T-helper 1 cell (primary cell): ENCODE data around the gene NCAN.
A peak's percentile ranks its signal among the peaks of the same experiment; 100 is the strongest.
"Not testable (repeated sequence)": the region's sequence is repeated elsewhere in the genome, so short reads cannot be mapped to it uniquely, and the experiment has no call there.

ENCODE experiments used
- DNase-seq, 5 donors: peaks; one replicate each; pipeline ENCODE4 v3.0.0-alpha.2; 2012 to 2020
- total RNA-seq, 4 donors: gene quantifications; one replicate each; lab custom pipeline; 2026; lab: John Stamatoyannopoulos, UW

NCAN gene
- total RNA-seq, result 0 to 0.30 (median 0) reads per million in 4 donors

DNA sequence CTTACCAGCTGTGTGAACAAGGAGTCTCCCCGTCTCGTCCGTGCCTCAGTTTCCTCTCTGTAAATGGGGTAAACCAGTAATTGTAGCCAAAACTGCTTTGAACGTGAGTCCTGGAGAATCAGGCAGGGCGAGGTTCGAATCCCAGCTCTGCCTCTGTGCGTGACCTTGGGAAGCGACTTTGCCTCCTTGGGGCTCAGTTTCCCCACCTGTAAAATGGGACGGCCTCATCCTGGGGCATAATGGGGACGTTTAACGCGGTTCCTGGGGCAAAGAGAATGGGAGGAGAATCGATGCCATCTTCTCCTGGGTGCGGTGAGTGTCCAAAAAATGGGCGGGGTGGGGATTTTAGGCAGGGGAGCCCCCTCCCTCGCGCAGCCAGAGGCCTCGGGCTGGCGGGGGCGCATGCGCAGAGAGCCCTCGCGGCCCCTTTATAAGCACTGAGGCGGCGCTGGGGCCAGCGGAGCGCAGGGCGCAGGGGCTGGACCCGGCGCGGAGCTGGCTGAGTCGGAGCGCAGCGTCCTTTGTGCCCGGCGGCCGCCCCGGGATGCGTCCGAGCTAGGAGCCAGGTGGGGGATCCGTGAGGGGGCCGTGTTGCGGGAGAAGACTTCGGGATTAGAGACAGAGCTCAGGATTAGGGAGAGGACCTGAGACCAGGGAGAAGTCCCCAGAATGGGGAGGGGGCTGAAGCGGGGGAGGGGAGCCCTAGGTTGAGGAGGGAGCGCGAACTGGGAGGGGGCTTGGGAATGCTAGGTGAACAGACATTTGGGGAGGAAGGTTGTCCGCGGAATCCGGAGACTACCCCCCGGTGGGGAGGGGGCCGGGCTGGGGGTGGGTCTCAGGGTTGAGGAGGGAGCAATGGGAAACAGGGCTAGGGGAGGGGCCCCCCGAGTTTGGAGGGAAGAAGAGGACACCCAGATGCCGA is at the start of gene NCAN:
Gene NCAN, plus strand, starts transcription at position 460 of the 922 bp plus-strand sequence. CDS start 4,996 bp downstream, outside the sequence.
- no peak for DNase-seq

DNA sequence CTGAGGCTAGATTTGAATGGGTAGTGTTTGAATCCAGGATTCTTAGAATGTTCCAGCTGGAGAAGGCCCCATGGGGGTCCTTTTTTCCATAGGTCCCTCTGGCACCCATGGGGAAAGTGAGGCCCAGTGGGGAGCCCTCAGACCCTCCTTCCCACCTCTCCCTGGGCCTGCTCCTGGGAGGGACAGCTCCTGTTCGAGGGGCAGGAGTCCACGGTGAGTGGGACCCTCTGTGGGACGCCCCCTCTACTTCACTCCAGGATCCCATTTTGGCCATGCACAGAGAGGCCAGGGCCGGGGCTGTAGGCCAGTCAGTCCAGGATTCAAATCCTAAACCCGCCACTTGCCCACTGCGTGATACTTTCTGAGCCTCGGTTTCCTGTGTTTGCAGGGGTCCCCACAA is 49.3 kb upstream of the NCAN start:
- no peak for DNase-seq

DNA sequence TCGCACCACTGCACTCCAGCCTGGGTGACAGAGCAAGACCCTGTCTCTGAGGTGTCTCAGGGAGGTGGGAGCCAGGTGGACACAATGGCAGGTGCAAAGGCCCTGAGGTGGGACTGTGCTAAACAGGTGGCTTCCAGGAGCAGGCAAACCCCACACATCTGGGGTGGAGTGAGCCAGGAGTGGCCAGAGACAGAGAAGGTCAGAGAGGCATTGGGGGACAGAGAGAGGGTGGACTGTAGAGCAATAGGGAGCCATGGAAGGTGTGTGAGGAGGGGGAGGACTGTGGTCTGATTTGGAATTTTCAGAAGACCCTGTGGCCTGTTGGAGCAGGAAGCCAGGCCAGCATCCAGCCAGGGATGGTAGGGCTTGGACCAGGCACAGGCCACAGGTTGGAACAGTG is 46.4 kb upstream of the NCAN start:
- DNase-seq, result no peak

DNA sequence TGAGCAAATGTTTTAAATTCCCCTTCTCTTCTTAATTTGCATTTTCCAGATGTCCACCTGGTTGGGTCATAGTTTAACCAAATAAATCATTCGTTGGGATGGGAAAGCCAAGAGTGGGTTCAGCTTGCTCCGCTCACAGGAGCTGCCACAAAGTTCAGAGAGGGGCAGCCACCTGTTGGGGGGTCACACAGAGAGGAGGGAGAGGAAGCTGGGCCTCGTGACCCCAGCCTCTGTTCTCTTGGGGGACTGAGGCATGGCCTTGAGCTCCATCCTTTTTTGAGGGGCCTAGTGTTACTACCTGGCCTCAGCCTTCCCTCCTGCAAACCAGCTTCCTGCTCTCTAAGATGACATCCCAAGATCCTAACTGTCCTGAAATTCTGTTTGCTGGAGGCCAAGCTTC is 44.1 kb upstream of the NCAN start:
- DNase-seq, result no peak

DNA sequence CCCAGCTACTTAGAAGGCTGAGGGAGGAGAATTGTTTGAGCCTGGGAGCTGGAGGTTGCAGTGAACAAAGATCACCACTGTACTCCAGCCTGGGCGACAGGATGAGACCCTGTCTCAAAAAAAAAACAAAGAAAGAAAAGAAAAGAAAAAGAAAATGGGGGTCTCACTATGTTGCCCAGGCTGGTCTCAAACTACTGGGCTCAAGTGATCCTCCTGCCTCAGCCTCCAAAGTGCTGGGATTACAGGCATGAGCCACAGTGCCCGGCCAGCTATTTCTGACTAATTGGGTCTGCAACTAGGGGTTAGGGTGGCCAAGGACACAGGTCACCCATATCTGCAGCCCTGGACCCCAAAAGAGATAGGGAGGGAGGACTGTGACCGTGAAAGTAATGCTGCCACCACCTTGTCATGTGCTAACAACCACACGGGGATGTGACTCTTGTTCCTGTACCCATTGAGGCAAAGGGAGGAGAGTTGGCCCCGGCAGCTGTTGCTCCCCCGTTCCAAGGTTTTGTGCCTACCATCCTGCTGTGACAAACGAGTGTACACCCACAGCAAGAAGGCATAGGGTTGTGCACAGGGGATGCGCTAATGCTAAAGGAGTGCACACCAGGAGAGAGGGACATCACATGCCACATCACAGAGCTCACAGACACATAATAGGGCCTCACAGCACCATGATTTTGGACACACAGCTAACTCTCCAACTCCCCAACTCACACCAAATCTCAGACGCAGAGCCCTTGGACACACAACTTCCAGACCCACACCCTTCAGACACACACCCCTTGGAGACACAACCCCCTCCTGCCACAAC is 42.3 kb upstream of the NCAN start:
- no peak for DNase-seq

DNA sequence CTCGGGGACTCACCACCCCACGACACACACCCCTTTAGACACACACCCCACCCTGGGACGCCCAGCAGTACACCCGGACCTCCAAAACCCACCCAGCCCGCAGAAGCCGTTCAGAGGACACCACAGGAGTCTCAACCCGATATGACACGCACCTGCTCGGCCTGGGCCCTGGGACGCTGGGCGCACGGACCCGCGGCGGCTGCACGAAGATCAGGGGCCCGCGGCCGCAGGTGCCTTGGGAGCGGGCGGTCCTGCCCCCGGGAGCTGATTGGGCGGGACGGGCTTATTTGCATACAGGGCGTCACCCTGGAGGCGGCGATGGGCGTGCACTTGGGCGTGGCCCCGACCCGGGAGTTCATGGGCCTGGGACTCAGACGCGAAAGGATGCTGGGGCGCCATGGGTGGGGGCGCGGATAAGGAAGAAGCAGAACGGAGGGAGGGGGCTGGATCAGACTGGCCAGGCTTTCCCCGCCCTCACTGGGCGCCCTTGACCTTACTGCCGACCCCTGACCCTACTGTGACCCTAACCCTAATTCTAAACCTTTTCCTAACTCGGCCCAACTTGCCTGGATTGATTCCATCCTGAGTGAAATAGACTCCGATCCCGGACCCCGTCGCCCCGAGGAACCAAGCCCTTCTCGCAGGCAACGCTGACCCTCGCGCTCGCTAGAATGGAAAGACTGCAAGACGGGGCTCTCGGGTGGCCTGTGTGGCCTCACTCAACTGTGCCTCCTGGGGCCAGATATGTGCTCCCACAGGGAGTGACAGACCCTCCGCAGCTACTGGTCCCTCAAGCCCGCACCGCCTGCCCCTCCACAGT is 41.5 kb upstream of the NCAN start, which contains the start of gene MEF2B:
Gene MEF2B, minus strand, starts transcription at position 211 of the 820 bp plus-strand sequence. CDS start 19,528 bp downstream, outside the sequence.
- peak; percentile 48 to 75 (median 68) for DNase-seq

DNA sequence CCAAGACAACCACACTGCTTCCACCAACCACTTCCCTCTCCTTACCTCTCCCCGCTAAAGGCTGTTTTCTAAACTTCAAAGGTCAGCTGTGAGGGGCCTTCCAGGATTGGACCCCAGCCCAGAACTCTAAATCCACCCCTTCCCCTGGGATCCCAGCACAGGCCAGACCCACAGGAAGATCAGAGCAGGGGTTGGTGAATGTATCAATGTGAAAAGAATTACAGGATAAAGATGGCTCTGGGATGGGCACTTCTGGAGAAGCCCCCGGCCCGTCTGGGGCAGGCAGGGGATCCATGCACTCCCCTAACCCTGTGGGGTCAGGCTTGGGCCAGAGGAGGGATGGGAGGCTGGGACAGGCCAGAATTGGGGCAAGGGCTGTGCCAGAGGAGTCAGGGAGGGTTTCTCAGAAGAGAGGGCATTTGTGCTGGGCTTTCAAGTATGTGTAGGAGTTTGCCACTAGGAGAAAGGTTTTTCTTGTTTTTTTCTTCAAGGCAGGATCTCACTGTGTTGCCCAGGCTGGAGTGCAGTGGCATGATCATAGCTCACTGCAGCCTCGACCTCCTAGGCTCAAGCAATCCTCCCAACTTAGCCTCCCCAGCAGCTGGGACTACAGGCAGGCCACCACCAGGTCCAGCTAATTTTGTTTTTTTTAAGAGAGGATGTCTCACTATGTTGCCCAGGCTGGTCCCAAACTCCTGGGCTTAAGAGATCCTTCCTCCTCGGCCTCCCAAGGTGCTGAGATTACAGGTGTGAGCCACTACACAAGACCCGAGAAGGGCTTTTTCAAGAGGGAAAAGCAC is 40.7 kb upstream of the NCAN start:
- no peak for DNase-seq

DNA sequence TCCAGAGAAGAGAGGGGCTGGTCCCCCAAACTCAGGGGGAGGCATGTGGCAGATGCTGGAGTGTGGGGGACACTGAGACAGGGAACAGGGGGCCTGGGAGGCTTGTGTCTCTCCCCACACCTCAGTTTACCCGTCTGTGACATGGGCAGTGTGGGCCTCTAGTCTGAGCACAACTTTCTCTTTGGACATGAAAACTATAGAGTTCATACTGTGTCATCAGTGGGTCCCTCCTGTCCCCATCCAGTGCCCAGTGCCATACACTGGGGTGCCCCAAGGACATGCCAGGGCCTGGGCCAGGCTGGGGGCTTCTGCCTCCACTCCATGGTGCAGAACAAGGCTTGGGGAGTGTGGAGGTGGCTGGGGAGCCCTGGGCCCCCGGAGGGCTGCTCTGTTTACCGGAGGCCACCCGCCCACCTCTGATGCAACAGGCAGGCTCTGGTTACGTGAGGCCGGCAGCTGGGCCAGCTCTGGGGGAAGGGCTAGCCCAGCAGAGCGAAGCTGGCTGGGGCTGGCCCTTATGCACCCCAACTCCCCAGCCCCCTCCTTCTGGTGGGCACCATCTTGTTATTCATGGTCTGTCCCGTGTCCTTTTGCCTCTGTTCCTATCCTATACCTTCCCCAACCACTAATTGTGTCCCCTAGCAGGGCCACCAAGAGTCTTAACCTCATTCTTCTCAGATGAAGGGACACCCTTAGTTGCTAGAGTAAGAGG is 39.8 kb upstream of the NCAN start:
- no peak for DNase-seq

DNA sequence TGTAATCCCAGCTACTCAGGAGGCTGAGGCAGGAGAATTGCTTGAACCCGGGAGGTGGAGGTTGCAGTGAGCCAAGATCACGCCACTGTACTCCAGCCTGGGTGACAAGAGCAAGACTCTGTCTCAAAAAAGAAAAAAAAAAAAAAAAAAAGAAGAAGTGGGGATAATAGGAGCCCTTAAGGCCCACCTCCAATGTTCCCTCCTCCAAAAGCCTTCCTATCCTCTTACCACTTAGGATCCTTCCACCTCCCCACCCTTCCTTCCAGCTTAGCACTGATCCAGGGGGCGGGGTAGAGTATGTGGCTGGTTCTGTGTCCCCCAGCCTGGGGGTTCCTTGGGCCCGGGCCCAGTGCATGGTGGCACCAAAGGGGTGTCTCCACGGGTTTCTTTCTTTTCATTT is 38.5 kb upstream of the NCAN start:
- not testable (repeated sequence) for DNase-seq

DNA sequence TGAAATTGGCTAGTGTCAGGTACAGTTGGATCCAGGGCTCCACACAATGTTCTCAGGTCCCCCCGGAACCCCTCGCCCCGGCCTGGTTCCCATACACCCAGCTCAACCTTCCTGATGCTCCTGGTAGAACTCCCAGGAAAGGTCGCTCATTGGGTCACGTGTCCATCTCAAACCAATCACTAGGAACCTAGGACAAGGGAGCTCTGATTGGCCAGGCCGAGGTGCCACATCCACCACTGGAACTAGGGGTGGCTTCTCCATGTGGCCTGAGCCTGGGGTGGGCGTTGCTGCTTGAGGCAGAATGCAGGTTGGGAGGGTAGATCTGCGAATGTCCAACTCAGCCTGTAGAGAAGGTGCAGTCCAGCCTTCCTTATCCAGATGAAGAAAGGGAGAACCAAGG is 34.8 kb upstream of the NCAN start:
- no peak for DNase-seq

DNA sequence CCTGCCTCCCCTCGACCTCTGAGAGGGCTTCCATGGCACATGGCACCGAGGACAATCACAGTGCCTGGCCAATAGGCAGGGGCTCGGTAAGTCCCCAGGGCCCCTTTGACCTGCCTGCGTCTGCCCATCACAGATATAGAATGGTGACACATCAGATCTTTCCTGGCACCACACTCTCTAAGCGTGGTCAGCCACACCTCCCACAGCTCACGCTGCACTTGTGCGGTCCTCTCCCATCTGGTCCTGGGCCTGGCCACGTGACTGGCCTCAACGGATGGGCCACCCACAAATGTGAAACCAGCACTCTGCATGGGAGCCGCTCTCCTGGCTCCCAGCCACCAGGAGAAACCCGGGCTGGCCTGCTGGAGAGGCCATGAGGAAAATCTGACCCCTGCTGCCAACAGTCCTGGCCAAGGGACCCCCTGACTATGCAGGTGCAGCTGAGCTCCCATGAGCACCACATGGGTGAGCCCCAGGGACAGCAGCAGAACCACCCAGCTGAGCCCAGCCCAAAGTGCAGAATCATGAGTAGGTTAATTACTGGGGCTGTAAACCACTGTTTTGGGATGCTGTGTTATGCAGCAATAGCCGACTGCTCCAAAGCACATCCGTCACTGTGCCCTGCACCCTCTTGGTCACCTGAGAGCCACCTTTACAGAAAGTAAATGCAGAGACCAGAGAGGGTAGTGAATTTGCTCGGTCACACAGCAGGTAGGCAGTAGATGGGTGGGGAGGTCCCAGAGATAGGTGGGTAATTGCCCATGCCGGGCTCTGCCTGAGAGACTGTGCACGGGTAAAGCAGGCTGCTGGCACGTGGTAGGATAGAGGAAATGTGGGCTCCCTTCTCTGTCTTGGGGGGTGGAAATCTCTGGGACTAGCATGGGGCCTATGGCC is 32.0 kb upstream of the NCAN start:
- DNase-seq, result no peak

DNA sequence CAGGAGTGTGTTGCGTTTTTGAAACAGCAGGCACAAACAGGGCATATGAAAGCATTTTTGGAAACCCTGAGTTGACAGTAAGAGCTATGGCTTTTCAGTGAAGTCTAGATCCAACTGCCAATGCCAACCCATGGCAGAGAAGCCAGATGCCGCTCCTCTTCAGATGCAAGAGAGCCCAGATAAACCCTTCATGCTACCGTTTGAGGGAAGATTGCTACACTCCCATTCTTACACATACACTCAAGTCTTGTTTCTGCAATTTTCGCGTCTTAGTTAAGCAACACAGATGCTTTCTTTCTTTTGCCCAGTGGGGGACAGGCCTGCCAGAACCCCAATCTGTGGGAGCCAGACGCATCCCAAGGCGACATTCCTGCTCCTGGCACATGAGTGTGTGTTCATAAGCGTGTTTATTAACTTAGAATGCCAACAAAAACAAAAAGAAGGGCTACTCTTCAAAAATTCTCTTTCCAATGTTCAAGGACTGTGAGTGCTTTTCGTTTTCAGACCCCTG is 30.2 kb upstream of the NCAN start:
- DNase-seq, result no peak

DNA sequence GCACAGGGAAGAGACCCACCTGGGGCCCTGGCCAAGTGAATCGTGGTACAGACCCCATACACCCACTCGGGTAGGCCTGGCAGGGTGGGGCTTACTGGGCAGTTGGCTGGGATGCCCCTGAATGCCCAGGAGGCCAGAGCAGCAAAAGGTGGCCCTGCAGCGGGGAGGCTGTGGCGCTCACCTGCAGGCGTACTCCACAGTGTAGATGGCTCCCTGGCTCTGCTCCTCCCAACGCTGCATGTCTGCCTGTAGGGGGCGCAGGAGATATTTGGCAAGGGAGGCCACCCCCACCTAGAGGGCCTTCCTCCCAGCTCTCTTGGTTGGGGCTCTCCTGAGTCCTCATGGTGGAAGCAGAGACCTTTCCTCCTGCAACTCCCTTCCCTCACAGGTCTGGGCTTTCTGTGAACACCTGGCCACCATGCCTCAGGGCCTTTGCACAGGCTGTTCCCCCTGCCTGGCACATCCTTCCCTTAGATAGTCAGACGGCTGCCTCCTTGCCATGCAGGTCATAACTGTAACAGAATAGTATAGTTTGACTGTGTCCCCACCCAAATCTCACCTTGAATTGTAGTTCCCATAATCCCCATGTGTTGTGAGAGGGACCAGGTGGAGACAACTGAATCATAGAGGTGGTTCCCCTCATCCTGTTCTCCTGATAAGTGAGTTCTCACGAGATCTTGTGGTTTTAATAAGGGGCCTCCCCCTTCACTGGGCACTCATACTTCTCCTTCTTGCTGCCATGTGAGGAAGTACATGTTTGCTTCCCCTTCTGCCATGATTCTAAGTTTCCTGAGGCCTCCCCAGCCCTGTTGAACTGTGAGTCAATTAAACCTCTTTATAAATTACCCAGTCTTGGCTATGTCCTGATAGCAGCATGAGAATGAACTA is 25.7 kb upstream of the NCAN start:
- DNase-seq, result peak; percentile 23 to 65 (median 52)

DNA sequence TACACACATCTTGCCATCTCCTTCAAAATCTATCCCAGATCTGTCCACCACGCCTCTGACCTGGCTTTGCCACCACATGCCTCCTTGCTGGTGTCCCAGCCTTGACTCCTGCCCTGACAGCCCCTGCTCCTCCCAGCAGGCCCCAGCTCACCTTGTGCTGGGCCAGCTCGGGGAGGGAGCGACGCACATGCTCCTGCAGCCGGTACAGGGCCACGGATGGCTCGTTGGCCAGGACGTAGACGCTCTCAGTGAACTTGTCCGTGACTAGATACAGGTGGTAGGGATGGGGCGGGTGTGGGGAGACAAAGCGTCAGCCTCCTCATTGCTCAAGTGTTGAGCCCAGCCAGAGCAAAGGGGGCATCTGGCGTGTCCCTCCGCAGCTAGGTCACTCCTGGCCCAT is 25.0 kb upstream of the NCAN start:
- no peak for DNase-seq

DNA sequence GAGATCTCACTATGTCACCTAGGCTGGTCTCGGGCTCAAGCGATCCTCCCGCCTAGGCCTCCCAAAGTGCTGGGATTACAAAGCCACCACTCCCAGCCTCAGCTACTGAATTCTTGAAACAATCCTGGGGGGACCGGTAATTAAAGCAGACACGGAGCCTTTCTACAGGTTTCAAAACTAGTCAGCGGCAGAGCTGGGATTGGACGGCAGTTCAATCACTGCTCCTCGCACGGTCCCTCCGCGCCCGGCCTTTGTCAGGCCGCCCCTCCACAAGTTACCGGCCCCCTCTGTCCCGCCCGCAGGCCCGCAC is 20.0 kb upstream of the NCAN start:
- DNase-seq, result no peak

DNA sequence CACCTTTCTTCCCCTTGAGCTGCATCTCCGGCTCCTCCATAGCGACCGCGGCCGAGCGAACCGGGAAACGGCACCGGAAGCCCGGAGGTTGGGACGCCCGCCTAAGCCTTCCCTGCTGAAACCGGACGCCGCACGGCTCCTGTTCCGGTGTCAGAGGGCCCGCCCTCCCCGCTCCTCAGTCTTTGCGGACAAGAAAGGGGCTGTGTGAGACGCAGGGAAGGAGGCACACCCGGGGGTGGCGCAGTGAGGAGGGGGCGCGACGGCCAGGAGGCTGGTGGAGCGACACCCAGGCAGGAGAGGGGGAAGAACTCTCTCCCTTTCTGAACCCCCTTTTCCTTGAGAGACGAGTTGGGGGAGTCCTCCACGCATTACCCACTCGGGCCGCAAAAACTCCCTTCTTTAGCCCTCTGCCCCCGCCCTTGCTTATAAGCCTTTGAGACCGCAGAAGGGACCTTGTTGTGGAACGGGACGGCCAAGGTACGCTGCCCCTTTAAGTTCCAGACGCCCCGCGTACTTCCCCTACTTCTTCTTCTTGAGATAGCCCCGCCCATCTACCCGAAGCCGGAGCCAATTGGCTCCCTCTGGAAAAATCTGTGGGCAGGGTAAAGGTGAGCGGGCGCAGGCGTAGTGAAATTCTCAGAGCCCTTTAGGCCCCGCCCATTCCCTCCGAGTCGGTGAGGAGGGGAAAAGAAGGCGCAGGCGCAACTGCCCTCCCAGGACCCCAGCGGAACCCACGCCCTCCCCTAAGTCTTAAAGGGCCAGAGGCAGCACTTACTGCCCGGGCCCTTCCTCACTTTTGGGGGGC is 19.5 kb upstream of the NCAN start, which contains the start of the genes BORCS8 and RFXANK:
Gene BORCS8, minus strand, starts transcription at position 75 of the 805 bp plus-strand sequence. Its CDS starts 35 bp downstream, at position 40.
Gene RFXANK, plus strand, starts transcription at position 181 of the 805 bp plus-strand sequence. CDS start 1,689 bp downstream, outside the sequence.
- peak; percentile 97 to 99 (median 98) for DNase-seq

DNA sequence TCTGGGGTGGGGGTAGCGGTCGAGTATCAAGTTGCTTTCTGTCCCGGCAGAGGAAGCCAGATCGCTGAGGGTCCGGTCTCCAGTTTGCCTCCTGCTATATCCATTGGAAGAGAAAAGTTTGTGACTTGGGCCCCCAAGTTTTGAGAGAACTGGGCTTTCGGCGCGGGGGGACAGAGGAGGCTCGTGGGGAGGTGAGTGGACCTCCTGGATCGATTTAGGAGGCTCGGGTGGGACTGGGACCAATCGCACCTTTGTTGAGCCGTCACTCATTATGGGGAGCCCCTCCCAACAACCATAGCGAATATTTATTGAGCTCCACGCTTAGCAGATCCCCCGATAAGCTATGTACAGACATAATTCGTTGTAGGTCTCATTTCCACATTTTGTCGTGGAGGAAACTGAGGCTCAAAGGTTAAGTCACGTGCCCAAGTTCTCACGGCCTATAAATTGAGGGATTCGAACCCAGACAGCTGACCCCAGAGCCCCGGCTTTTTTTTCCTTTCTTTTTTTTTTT is 18.8 kb upstream of the NCAN start:
- DNase-seq, result no peak
